GM15510 (cell line): ENCODE results near the gene LAD1.

Experiments
- POLR2A ChIP-seq: IDR thresholded peaks from 3 replicates; pipeline ENCODE4 v1.6.1; 2011; ENCODE audit warnings: borderline replicate concordance; ENCODE audit not compliant: insufficient read length; ENCODE audit errors: extremely low read depth

The LAD1 gene

DNA sequence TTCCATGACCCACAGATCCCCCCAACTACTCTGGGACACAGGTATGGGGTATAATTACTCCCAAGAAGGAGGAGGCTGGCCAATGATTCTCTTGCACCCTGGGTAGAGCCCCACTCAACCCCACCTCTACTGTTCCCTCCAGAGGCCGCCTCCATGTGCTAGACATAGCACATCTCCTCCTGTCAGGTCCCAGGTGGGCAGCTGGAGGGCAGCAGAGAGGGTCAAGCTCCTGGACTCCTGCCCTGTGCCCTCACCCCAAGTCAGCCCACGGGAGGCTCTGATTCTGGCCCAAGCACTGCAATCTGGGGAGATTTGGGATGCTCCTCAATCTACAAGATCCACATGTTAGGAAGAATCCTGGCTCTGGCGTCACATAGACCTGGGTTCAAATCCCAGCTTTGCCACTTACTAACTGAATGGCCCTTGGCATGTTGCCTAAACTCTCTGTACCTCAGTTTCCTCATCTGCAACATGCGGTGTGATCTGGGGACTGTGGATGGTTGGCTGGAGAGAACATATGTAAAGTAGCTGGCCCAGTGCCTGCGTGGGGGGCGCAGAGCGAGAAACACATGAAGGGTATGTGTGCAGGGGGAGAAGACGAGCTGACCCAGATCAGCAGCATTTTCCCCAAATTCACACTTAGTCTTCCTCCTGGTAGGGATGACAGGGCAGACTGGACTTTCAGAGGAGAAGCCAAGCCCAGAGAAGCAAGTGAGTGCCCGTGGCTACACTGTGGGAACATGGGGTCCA is 44.8 kb downstream of the LAD1 start:
- TF ChIP-seq POLR2A: no peak

DNA sequence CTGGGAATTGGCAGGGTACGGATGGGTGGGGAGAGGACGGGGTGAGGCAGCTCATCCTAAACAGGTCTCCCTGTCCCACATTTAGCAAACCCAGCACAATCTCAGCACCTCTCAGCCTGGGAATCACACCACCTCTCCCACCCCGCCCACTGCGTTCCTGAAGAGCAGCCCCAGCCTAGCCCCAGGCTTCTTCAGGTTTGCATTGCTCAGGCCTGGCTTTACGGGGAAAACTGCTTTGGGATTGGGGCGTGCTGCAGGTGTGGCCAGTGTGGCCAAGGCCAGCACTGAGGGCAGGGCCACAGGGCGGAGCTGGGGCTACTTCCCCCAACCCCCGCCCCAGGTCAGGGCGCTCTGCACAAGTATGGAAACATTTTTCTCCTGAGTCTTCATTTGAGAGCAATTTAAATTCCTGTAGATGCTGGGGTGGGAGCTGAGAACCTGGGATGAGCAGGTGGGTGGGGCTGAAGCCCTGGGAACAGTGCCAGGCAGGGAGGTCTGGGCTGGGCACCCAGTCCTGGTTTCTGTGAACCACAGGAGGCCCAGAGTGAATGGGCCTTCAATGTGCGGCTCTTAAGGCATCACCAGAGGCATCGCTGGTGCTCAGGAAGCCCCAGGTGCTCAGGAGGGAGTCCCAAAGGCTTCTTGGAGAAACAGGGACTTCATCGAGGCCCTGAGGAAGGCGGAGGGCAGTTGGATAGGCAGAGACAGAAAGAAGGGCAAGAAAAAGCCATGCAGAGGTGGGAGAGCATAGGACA is 45.8 kb downstream of the LAD1 start:
- TF ChIP-seq POLR2A: no peak

DNA sequence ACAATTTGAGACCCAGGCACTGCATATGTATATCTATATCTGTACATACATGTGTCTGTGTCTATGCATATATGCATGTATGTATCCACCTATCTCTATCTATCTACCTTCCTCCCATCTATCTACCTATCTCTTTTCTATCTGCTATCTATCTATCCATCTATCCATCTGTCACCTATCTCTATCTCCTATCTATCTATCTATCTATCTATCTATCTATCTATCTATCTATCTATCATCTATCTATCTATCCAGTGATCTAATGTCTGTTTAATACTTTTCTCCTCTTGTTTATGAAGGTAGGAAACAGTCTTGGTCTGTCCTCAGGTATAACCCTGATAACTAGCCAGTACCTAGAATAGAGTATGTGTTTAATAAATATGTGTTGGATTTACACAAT is 47.5 kb downstream of the LAD1 start:
- TF ChIP-seq POLR2A: no peak

- no peak for TF ChIP-seq POLR2A
These were observed 48.2 kb downstream of the LAD1 start for GRCh38 chr1:201350884-201351283.

DNA sequence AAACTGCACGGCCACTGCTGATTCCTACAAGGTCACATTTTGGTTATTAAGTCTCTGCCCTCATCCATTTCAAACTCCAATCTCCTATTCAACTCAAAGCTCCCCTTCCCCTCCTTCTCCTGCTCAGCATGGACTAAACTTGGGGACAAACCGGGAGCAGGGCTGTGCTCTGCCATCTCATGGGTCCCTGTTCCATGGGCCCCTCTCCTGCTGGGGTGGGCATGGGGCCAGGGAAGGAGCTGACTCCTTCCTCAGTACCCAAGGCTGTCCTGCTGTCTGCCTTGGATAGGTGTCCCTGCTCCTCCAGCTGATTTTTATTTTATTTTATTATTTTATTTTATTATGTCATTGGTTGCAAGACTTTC is 48.8 kb downstream of the LAD1 start:
- no peak for TF ChIP-seq POLR2A

GRCh38 chr1:201349092-201349491 is 50.0 kb downstream of the LAD1 start:
- no peak for TF ChIP-seq POLR2A

- no peak for TF ChIP-seq POLR2A
These were observed 50.9 kb downstream of the LAD1 start for GRCh38 chr1:201348211-201348566.

DNA sequence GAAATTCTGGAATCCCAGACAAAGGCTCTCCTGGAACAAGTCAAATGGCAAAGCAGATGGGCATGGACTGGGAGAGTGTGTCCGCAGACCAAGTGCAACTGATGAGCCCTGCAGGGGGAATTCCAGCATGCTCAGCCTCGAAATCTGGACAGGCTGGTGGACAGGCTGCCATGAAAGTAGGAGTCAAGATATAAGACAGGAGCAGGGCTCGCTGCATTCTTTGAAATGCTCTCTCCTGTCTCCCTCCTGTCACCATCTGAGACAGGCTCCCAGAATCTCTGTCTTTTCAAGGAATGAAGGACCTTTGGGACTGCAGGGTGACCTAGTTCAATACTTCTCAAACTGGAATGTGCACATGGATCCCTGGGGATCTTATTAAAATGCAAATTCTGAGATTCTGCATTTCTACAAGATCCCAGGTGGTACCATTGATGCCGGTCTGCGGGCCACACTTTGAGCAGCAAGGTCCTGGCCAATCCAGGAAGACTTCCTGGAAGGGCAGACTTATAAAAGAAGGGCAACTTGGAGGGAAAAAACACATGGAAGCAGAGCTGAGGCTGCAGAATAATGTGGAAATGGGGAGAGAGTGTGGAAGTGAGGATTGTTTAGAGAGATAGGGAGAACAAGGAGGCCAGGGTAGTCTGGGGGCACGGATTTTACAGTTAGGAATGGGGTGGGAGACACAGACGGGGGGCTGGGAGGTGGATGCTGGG is 51.5 kb downstream of the LAD1 start:
- TF ChIP-seq POLR2A: no peak

DNA sequence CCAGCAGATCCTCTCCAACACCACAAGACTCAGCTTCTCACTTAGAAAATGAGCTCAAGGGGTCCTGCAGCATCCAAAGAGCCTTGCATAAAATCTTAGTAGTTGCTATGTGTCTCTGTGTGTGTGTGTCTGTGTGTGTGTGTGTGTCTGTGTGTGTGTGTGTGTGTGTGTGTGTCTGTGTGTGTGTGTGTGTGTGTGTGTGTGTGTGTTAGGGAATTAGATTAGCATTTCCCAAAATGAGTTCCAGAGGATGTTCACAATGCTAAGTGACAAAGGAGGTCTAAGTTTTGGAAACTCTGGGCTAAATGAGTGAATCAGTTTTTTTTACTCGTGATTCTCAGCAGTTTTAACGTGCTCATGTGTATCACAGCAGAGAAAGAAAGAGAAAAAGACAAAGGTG is 52.1 kb downstream of the LAD1 start:
- TF ChIP-seq POLR2A: no peak

- TF ChIP-seq POLR2A: no peak
These were observed 52.7 kb downstream of the LAD1 start for GRCh38 chr1:201346337-201346939.

GRCh38 chr1:201345081-201345355 is 54.1 kb downstream of the LAD1 start:
- TF ChIP-seq POLR2A: no peak

DNA sequence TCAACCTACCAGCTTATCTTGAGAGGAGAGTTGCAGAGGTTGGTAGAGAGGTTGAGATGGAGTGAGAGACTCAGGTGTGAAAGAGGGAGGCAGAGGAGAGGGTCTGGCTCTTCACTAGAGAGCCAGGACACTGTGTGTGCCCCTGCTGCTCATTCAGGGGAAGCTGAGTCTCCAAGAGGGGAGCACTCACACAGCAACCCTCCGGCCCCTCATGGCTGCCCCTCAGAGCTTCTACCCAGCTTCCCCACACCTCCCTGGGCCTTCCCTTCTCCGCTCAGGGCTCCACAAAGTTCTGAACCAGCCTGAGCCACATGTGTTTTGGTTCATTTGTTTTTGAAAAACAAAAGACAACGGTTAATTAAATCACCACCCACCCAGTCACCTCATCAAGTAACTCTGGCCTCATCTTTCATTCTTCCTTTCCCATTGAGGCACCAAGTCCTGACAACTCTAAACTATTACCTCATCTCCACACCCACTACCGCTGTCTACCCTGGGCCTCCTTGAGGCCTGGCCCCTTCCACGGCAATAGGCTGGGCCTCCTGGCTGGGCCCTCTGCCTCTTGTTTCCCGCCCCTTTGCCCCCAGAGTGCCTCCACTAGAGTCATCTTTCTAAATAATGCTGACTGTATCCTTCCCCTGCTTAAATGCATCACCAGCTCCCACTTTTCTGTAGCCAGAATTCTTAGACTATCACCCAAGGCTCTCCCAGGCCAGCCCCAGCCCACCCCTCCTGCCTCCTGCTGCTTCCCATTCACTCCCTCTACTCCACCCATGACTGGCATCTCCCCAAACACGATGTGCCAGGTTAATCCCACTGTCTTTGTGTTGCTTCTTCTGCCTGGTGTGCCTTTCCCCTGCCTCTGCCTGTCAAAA is 54.7 kb downstream of the LAD1 start:
- no peak for TF ChIP-seq POLR2A

GRCh38 chr1:201341377-201341776 is 57.7 kb downstream of the LAD1 start:
- no peak for TF ChIP-seq POLR2A

DNA sequence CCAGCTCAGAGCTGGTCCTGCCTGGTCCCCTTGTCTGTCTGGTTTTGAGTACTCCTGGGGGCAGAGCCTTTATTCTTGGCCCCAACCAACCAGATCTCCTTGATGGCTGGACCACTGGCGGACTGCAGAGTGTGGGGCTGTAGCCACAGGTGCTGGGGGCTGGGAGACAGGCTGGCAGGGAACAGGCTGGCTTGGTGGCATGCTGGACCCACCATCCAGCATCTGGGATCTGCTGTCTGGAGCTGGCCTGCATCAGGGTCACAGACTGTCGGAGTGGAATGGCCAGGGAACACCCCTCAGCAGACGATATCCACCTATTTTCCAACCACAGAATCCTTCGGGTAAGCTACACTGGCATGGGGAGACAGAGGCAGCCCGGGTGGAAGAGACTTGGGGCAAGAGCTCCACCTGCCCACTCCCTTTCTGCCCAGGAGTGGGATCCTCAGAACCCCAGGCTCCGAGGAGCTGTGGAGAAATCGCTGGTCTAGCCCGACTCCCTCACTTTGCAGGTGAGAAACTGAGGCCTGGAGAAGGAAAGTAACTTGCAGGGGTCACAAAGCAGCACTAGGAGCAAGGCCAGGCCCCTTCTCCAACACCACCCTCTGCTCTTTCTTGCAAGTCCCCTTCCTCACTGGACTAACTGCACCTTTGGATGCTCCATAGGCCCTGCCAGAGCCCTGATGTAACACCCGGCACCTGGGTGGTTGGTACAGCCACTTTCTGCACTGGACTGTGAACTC is 62.2 kb downstream of the LAD1 start:
- no peak for TF ChIP-seq POLR2A
